WTC11 (cell line): ENCODE data around the gene GIPC2.

Experiments used
- RELA ChIP-seq: sonication (generic); formaldehyde crosslinking; IDR thresholded peaks from 2 replicates; pipeline ENCODE4 v1.8.1; 2022; ENCODE audit warnings: missing genetic modification reagents, mild to moderate bottlenecking, borderline replicate concordance
- TP53 ChIP-seq: sonication (generic); formaldehyde crosslinking; IDR thresholded peaks from 2 replicates; pipeline ENCODE4 v1.8.1; 2023; ENCODE audit warnings: mild to moderate bottlenecking, missing genetic modification reagents
- TF ChIP-seq, protein P1 (sequence below): sonication (generic); formaldehyde crosslinking; IDR thresholded peaks from 2 replicates; pipeline ENCODE4 v1.8.0; 2022; ENCODE audit warnings: mild to moderate bottlenecking, missing genetic modification reagents
- TF ChIP-seq, protein P2 (sequence below): fragments of 200-600 bp; IDR thresholded peaks from 2 replicates; pipeline ENCODE4 v1.8.0; 2022; ENCODE audit warnings: antibody characterized with exemption
- TF ChIP-seq, protein P3 (sequence below): fragments of 250-450 bp; sonication (Bioruptor Pico); IDR thresholded peaks from 2 replicates; pipeline ENCODE4 v1.8.0; 2021; ENCODE audit warnings: mild to moderate bottlenecking

DNA sequence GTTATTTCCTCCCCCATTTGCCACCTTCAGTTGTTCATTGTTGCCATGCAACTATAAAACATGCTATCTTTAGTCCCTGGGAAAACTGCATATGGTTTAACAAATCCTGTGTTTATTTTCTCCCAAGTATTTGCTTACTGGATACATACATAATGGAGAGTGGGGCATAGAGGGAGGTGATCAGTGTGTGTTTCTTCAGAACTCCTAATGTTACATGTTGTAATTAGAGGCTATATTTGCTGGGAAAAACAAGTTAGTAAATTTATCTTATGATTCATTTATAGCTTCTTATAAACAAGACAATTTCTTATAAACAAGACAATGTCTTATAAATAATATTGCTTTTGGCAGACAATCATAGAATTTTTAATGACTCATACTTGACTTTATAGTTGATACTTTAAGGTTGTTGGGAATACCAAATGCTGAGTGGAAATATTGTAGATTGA is 7.3 kb upstream of the GIPC2 start:
- TF ChIP-seq, protein P1, sequence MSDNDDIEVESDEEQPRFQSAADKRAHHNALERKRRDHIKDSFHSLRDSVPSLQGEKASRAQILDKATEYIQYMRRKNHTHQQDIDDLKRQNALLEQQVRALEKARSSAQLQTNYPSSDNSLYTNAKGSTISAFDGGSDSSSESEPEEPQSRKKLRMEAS = no peak
- TF ChIP-seq, protein P2, sequence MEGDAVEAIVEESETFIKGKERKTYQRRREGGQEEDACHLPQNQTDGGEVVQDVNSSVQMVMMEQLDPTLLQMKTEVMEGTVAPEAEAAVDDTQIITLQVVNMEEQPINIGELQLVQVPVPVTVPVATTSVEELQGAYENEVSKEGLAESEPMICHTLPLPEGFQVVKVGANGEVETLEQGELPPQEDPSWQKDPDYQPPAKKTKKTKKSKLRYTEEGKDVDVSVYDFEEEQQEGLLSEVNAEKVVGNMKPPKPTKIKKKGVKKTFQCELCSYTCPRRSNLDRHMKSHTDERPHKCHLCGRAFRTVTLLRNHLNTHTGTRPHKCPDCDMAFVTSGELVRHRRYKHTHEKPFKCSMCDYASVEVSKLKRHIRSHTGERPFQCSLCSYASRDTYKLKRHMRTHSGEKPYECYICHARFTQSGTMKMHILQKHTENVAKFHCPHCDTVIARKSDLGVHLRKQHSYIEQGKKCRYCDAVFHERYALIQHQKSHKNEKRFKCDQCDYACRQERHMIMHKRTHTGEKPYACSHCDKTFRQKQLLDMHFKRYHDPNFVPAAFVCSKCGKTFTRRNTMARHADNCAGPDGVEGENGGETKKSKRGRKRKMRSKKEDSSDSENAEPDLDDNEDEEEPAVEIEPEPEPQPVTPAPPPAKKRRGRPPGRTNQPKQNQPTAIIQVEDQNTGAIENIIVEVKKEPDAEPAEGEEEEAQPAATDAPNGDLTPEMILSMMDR = no peak
- TF ChIP-seq, protein P3, sequence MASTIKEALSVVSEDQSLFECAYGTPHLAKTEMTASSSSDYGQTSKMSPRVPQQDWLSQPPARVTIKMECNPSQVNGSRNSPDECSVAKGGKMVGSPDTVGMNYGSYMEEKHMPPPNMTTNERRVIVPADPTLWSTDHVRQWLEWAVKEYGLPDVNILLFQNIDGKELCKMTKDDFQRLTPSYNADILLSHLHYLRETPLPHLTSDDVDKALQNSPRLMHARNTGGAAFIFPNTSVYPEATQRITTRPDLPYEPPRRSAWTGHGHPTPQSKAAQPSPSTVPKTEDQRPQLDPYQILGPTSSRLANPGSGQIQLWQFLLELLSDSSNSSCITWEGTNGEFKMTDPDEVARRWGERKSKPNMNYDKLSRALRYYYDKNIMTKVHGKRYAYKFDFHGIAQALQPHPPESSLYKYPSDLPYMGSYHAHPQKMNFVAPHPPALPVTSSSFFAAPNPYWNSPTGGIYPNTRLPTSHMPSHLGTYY (CRISPR knock-in tag) = no peak
- TF ChIP-seq TP53 (CRISPR knock-in tag) (no peak), RELA (CRISPR knock-in tag) (no peak)
